RPMI8226 (cell line): ENCODE measurements around the gene AKAP10.
A peak's percentile ranks its signal among the peaks of the same experiment; 100 is the strongest.
"Not testable (repeated sequence)": the region's sequence is repeated elsewhere in the genome, so short reads cannot be mapped to it uniquely, and the experiment has no call there.

Source experiments
- DNase-seq: peaks from one replicate; pipeline ENCODE4 v3.0.0-alpha.2; 2015

The AKAP10 gene, protein sequence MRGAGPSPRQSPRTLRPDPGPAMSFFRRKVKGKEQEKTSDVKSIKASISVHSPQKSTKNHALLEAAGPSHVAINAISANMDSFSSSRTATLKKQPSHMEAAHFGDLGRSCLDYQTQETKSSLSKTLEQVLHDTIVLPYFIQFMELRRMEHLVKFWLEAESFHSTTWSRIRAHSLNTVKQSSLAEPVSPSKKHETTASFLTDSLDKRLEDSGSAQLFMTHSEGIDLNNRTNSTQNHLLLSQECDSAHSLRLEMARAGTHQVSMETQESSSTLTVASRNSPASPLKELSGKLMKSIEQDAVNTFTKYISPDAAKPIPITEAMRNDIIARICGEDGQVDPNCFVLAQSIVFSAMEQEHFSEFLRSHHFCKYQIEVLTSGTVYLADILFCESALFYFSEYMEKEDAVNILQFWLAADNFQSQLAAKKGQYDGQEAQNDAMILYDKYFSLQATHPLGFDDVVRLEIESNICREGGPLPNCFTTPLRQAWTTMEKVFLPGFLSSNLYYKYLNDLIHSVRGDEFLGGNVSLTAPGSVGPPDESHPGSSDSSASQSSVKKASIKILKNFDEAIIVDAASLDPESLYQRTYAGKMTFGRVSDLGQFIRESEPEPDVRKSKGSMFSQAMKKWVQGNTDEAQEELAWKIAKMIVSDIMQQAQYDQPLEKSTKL

GRCh38 chr17:19977293-19978208, at the start of gene AKAP10:
Gene AKAP10, minus strand, starts transcription at chr17:19977828. Its CDS starts 149 bp downstream, at chr17:19977679.
- DNase-seq = peak; percentile 91

- DNase-seq = no peak
These were observed 49.3 kb upstream of the AKAP10 start for GRCh38 chr17:20026960-20027359.

DNA sequence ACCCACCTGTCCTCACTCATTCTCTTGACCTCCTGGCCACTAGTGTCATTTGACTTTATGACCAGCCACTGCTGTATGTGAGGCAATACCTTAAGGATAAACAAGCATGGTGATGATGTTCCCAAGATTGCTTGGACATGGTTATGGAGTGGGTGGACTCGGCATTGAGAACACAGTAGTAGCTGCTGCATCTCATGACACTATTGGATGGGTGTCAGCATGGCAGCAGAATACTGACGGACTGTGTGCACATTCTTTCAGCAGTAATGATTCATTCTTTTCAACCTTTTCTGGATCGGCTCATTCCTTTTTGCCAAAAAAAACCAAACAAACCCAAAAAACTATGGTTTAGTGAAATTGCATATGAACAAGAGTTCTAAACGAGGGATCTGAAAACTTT, 45.1 kb upstream of the AKAP10 start:
- no peak for DNase-seq

- DNase-seq = not testable (repeated sequence)
These were observed 38.9 kb upstream of the AKAP10 start for GRCh38 chr17:20016475-20016992.

DNA sequence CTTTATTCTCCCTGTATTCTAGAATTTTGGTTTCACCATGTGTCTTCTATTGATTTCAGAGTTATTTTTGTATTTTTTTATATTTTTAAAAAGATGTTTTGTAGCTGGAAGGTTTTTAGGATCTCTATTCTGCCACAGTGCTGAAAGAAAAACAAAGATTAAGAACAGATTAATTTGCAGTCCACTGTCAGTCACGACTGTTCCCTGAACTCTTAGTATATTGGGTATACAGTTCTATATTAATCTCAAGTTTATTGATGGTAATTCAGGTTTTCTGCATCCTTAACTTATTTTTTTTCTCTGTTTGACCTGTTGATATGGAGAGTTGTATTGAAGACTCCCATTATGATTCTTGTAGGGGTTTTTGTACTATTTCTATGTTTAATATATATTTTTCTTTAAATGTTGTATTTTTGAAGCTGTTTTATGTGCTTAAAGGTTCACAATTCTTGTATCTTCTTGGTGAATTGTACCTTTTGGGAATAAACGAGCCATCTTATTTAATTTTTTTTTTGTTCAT, 34.4 kb upstream of the AKAP10 start:
- DNase-seq = no peak

GRCh38 chr17:20010936-20011335, 33.3 kb upstream of the AKAP10 start:
- DNase-seq = no peak

DNA sequence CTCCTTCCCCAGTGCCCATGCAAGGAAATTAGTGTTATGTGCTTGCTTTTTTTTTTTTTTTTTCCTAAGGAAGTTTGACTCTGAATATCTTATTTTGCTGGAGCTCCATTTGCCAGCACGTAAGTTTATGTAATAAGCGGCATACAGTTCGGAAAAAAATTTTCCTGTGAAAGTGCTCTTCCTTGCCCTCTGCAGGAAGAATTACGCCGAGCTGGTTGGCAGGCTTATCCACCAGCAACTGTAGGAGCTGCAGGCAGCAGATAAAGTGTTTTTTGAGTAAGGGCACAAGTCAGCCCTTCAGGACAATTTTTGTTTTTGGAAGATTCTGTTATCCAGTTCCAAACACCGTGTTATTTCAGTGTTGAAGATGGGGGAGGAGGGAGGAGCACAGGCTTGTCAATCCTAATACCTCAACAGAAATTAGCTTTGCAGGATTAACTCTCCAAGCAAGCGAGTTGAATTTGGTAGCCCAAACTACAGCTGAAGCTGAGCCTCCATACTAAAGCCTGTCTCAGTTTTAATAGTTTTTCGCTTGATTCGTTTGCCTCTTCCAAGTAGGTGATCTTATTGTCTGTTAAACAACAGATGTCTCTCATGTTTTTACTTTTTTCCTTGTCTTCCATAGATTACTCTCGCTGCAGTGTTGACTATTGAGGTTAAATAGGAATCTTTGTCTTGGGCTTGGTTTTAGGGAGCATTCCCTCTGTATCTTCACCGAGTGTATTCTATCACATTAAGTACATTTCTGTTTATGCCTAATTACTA, 32.7 kb upstream of the AKAP10 start:
- DNase-seq = peak; percentile 74

DNA sequence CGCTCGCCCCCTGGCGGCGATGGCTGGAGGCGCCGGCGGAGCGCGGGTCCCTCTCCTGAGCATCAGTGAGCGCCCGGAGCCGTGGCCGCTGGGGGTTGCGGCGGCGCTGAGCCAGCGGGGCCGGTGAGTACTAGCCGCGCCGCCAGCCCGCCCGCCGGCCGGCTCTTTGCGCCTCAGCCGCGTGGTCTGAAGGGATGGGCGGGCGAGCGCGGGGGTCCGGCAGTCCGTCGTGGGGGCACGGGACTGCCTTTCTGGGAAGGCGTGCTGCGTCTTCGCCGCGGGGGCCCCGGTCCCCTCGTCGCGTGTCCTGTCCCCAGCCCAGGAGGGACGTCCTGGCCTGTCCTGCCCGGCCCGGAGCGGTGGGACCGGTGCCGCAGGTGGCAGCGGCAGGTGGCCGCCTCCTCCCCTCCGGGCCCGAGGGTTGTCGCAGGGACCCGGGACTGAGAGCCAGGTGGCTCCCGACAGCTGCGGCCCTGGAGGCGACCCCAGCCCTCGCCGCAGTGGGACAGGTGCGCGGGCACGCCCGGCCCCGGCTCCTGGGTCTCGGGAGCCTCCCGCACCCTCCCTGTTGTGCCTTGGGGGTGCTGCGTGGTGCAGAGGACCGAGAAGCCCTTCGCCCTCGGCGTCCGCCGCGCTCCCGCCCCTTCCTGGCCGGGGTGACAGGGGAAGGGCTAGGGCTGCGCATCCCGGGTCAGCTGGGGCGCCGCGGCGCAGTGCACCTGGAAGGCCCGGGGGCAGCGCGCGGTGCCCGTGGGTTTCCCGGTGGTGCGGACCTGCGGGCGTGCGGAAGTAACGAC, 31.9 kb upstream of the AKAP10 start, which contains the start of gene SPECC1:
SPECC1 (plus strand) TSS at position 58 of the 797 bp plus-strand sequence. CDS start 87,293 bp downstream, outside the sequence.
- peak; percentile 85 for DNase-seq

- DNase-seq = no peak
These were observed 31.3 kb upstream of the AKAP10 start for GRCh38 chr17:20009052-20009301.

- DNase-seq = peak; percentile 31
These were observed 30.8 kb upstream of the AKAP10 start for GRCh38 chr17:20008242-20009051.

DNA sequence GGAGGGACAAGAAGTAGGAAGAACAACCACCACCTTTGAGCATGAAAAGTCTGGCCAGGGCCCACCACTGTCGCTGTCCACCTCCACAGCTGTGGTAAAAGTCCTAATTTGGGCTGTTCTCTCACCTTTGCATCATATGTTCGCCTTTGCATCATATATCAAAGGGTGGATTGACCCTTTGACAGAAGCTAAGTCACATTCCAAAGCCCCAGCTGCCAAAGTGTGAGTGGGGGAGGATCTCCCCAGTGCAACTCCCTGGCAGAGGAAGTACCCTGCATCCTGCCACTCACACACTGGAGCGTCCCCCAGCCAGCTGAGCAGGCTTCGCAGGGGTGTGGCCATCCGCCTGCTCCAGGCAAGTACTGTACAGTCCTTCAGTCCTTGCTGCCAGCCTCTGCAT, 18.9 kb upstream of the AKAP10 start:
- no peak for DNase-seq

DNA sequence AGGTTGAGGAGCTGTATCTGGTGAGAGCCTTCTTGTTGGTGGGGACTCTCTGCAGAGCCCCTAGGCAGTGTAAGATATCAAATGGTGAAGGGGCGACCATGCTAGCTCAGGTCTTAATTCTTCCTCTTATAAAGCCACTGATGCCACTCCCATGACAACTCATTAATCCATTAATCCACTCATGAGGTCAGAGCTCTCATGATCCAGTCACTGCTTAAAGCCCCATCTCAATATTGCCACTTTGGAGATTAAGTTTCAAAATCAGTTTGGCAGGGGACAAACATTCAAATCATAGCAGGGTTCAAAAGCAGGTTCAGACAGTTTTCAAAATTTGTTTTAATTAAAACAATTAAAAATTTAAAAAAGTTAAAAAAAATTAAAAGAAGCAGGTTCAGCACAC, 18.5 kb upstream of the AKAP10 start:
- DNase-seq = no peak

GRCh38 chr17:19992803-19993713, 15.4 kb upstream of the AKAP10 start:
- DNase-seq = peak; percentile 90

- peak; percentile 18 for DNase-seq
These were observed 13.7 kb upstream of the AKAP10 start for GRCh38 chr17:19991252-19991885.

- DNase-seq = no peak
These were observed 10.3 kb upstream of the AKAP10 start for GRCh38 chr17:19987897-19988296.

DNA sequence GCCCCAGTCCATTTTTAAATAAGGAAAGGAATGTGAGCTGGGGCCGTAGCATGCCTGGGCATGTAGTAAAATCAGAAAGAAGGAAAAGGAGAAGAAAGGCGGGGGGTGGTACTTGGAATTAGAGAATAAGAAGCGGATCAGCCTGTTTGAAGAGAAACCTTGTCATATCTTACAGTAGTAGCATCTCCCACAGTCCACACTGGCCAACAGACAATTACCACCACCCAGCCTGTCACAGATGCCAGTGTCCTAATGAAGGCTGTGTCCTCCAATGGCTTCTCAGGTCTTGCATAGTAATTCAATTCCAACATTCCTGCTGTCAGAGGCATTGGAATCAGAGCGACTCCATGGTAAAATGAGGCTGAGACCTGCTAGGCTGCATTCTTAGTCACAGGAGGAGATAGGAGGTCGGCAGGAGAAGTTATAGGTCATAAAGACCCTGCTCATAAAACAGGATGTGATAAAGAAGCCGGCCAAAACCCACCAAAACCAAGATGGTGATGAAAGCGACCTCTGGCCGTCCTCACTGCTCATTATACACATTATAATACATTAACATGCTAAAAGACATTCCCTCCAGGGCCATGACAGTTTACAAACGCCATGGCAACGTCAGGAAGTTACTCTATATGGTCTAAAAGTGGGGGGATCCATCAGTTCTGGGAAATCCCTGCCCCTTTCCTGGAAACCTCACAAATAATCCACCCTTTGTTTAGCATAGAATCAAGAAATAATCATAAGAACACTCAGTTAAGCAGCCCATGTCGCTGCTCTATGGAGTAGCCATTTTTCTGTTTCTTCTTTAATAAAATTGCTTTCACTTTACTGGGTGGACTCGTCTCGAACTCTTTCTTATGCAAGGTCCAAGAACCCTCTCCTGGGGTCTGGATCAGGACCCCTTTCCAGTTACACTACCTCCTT, 9.6 kb upstream of the AKAP10 start:
- no peak for DNase-seq

DNA sequence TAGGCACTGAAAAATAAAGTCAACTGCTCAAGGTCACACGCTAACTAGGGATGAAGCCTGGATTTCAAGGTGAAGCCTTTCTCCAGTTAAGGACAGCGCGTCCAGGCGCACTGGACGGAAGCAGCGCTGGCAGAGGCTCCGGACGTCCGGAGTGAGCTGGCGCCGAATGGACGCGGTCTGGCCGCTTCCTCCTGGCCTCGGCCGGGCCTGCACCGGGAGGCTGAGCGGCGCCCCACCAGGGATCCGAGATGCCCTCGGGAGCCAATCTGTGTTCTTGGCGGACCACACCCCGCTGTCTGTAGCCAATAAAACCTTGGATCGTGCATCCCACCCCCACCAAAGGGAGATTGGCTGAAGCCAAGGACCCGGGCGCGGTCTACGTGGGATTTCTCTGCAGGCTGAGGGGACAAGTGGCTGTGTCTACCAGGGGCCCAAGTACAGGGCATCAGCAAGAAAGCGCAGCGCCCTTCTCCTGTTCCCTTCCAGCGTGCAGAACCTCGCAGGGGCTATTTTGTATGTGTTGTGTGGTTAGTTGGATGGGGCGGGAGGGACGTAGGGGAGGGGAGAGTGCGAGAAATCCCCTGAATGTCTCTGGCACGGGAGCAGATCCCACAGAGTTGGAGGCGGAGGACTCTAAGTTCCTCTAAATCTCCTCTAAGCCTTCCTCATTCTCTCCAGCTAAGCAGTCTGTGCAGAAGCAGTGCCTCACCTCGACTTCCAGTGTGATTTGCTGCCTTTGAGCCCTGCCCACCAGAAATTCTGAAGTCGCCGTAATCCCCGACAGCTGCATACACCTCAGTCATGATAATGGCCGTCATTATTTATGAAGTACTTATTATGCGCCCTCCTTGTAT, 2.5 kb upstream of the AKAP10 start:
- no peak for DNase-seq
